GM23338 (cell line): ENCODE data around the gene CSGALNACT2. TPM values are rescaled to one million over a fixed set of nuclear protein-coding genes. Genes with fewer than 3 reads are reported as not detected.

Source experiments
- ATAC-seq: fragments of 200-7000 bp; cut with Tn5 transposase; 3 replicates; pipeline ENCODE4 v1.9.1; 2020
- DNase-seq: peaks from one replicate; pipeline ENCODE4 v3.0.0-alpha.2; 2015; ENCODE audit warnings: low spot score
- H2AFZ ChIP-seq: fragments of 200-600 bp; sonication (generic); 2 replicates; pipeline ENCODE4 v1.8.0; 2016; ENCODE audit warnings: antibody characterized with exemption, mild to moderate bottlenecking, moderate library complexity
- H3F3A ChIP-seq: fragments of 200-600 bp; sonication (generic); replicated peaks from 2 replicates; pipeline ENCODE4 v1.8.0; 2017; ENCODE audit warnings: antibody characterized with exemption, mixed run types, low read depth
- H3K27ac ChIP-seq: fragments of 200-600 bp; sonication (generic); 2 replicates; pipeline ENCODE4 v1.6.1; 2016; ENCODE audit warnings: low read depth
- H3K27me3 ChIP-seq: fragments of 200-600 bp; sonication (generic); 2 replicates; pipeline ENCODE4 v1.8.0; 2016; ENCODE audit warnings: mild to moderate bottlenecking, mixed run types, moderate library complexity; ENCODE audit not compliant: insufficient read depth
- H3K36me3 ChIP-seq: fragments of 200-600 bp; sonication (generic); 2 replicates; pipeline ENCODE4 v1.8.0; 2016; ENCODE audit warnings: mild to moderate bottlenecking; ENCODE audit not compliant: insufficient read depth
- H3K4me1 ChIP-seq: fragments of 200-600 bp; sonication (generic); 2 replicates; pipeline ENCODE4 v1.8.0; 2016; ENCODE audit warnings: mild to moderate bottlenecking, moderate library complexity; ENCODE audit not compliant: insufficient read depth
- H3K4me2 ChIP-seq: fragments of 200-600 bp; sonication (generic); 2 replicates; pipeline ENCODE4 v1.7.1; 2017; ENCODE audit warnings: mixed run types
- H3K4me3 ChIP-seq: fragments of 200-600 bp; sonication (generic); 2 replicates; pipeline ENCODE4 v1.6.1; 2016; ENCODE audit warnings: mixed run types
- H3K79me2 ChIP-seq: fragments of 200-600 bp; sonication (generic); replicated peaks from 2 replicates; pipeline ENCODE4 v1.8.0; 2017; ENCODE audit warnings: mild to moderate bottlenecking; ENCODE audit not compliant: insufficient read depth
- H3K9me2 ChIP-seq: fragments of 200-600 bp; sonication (generic); 2 replicates; pipeline ENCODE4 v1.8.0; 2017; ENCODE audit not compliant: insufficient read depth
- H4K20me1 ChIP-seq: fragments of 200-600 bp; sonication (generic); replicated peaks from 2 replicates; pipeline ENCODE4 v1.8.0; 2017; ENCODE audit warnings: mild to moderate bottlenecking; ENCODE audit not compliant: insufficient read depth
- H3K27ac Mint-ChIP-seq: 2 replicates; pipeline ENCODE4 v1.8.0; 2020; ENCODE audit warnings: inconsistent platforms, mild to moderate bottlenecking, moderate library complexity, mixed read lengths
- H3K27me3 Mint-ChIP-seq: 3 replicates; pipeline ENCODE4 v1.8.0; 2022; ENCODE audit warnings: low read depth, mild to moderate bottlenecking, moderate library complexity, mixed read lengths, inconsistent platforms; ENCODE audit not compliant: insufficient read depth, poor library complexity
- H3K36me3 Mint-ChIP-seq: 3 replicates; pipeline ENCODE4 v1.8.0; 2021; ENCODE audit warnings: low read depth, mild to moderate bottlenecking, inconsistent platforms, moderate library complexity, mixed read lengths
- H3K4me1 Mint-ChIP-seq: 3 replicates; pipeline ENCODE4 v1.8.0; 2020; ENCODE audit warnings: mild to moderate bottlenecking, inconsistent platforms, mixed read lengths
- H3K4me3 Mint-ChIP-seq: 3 replicates; pipeline ENCODE4 v1.8.0; 2021; ENCODE audit warnings: moderate library complexity, mild to moderate bottlenecking, inconsistent platforms, mixed read lengths
- H3K9me3 Mint-ChIP-seq: 3 replicates; pipeline ENCODE4 v1.8.0; 2020; ENCODE audit warnings: moderate library complexity, mild to moderate bottlenecking, inconsistent platforms, mixed read lengths
- CREB1 ChIP-seq: fragments of 250-450 bp; sonication (Bioruptor Pico); IDR thresholded peaks from 2 replicates; pipeline ENCODE4 v1.5.0; 2020; ENCODE audit warnings: low read depth, mild to moderate bottlenecking, moderate library complexity
- EZH2 ChIP-seq: fragments of 200-600 bp; sonication (generic); IDR thresholded peaks from one replicate; pipeline ENCODE4 v1.8.0; 2017; ENCODE audit warnings: antibody characterized with exemption, mild to moderate bottlenecking, low read depth; ENCODE audit not compliant: unreplicated experiment
- EZH2phosphoT487 ChIP-seq: fragments of 200-600 bp; sonication (generic); IDR thresholded peaks from one replicate; pipeline ENCODE4 v1.8.1; 2018; ENCODE audit warnings: antibody characterized with exemption; ENCODE audit not compliant: unreplicated experiment
- JUNB ChIP-seq: IDR thresholded peaks from one replicate; pipeline ENCODE4 v1.6.1; 2016; ENCODE audit warnings: antibody characterized with exemption; ENCODE audit not compliant: unreplicated experiment
- NANOG ChIP-seq: IDR thresholded peaks from 2 replicates; pipeline ENCODE4 v1.6.1; 2016; ENCODE audit warnings: antibody characterized with exemption, borderline replicate concordance
- POLR2AphosphoS5 ChIP-seq: IDR thresholded peaks from 2 replicates; pipeline ENCODE4 v1.6.1; 2016; ENCODE audit warnings: antibody characterized with exemption, low read depth
- STAT1 ChIP-seq: IDR thresholded peaks from one replicate; pipeline ENCODE4 v1.6.1; 2016; ENCODE audit warnings: antibody characterized with exemption; ENCODE audit not compliant: unreplicated experiment
- ZNF114 ChIP-seq: fragments of 250-450 bp; sonication (Bioruptor Pico); IDR thresholded peaks from 2 replicates; pipeline ENCODE4 v1.5.0; 2020; ENCODE audit warnings: mild to moderate bottlenecking, moderate library complexity
- ZNF331 ChIP-seq: fragments of 250-450 bp; sonication (Bioruptor Pico); IDR thresholded peaks from 2 replicates; pipeline ENCODE4 v1.5.0; 2020; ENCODE audit warnings: low read depth, mild to moderate bottlenecking, moderate library complexity
- polyA plus RNA-seq: library from polyadenylated mRNA; unstranded; fragments of >200 nt; fragmentation: Nextera tagmentation; extraction: Ambion mirVana; gene quantifications from 2 replicates; pipeline ENCODE4 v1.2.1, GENCODE V29; 2016
- total RNA-seq: library from RNA; depleted of rRNA; stranded (reverse); fragments of >200 nt; shearing (Covaris generic); gene quantifications from 2 replicates; pipeline ENCODE4 v1.2.3, GENCODE V29; 2014
- TF ChIP-seq, protein P1 (sequence below): IDR thresholded peaks from 2 replicates; pipeline ENCODE4 v1.6.1; 2016; ENCODE audit warnings: antibody characterized with exemption
- TF ChIP-seq, protein P2 (sequence below): IDR thresholded peaks from one replicate; pipeline ENCODE4 v1.6.1; 2018; ENCODE audit warnings: antibody characterized with exemption; ENCODE audit not compliant: unreplicated experiment
- TF ChIP-seq, protein P3 (sequence below): fragments of 250-450 bp; sonication (Bioruptor Pico); IDR thresholded peaks from 2 replicates; pipeline ENCODE4 v1.5.0; 2020; ENCODE audit warnings: mild to moderate bottlenecking, moderate library complexity
- TF ChIP-seq, protein P4 (sequence below), 2 experiments: fragments of 200-600 bp in 1 of 2; sonication (generic) in 1 of 2; conservative IDR thresholded peaks; 2 replicates each; pipeline versions ENCODE4 v1.5.1 to v1.6.1; 2016 to 2017; ENCODE audit warnings: antibody characterized with exemption in 2 of 2, low read depth in 2 of 2, mild to moderate bottlenecking in 2 of 2, moderate library complexity in 1 of 2

The CSGALNACT2 gene
- total and polyA plus RNA-seq, 2 experiments from 2014 or later: 3.0 to 4.6 TPM

DNA sequence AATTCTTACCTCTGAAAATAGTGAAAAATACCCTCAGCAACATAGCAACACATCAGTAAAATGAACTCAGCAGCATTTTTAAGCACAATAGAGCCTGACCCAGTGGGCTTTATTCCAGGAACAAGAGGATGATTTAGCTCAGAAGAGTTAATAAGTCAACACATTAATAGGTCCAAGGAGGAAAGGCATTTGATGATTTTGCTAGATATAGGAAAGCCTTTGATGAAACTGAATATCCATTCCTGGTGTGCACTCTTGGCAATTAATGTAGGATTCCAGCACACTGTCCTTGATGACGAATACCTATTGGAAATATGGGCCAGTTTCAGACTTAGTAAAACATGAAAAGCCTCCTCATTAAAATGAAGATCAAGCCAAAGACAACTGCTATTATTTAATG lies 86.1 kb downstream of the CSGALNACT2 start:
- no peak for ATAC-seq
- H3K27me3 Mint-ChIP-seq: peaks cover 25% of the 10 kb centered on the region
- H3K79me2 ChIP-seq: no peaks in the 10 kb centered on the region
- DNase-seq: no peak
- H2AFZ ChIP-seq: no peak overlapping the region
- no peak overlapping the region for H3K4me3 ChIP-seq
- H3K27ac ChIP-seq: no peak overlapping the region
- no peaks in the 10 kb centered on the region for H3F3A ChIP-seq
- H3K27ac Mint-ChIP-seq: no peak overlapping the region
- 0 out of 2 replicates have a peak, but pooled peaks cover 6% of the 10 kb centered on the region for H3K4me1 ChIP-seq
- H3K4me1 Mint-ChIP-seq: peaks cover 18% of the 10 kb centered on the region
- no peaks in the 10 kb centered on the region for H3K9me2 ChIP-seq
- no peak overlapping the region for H3K4me3 Mint-ChIP-seq
- H4K20me1 ChIP-seq: no peaks in the 10 kb centered on the region; the same call in 1 of the 2 replicates
- H3K9me3 Mint-ChIP-seq: no peaks in the 10 kb centered on the region
- no peaks in the 10 kb centered on the region; the same call in 2 of the 3 replicates for H3K36me3 Mint-ChIP-seq
- TF ChIP-seq, protein P1, sequence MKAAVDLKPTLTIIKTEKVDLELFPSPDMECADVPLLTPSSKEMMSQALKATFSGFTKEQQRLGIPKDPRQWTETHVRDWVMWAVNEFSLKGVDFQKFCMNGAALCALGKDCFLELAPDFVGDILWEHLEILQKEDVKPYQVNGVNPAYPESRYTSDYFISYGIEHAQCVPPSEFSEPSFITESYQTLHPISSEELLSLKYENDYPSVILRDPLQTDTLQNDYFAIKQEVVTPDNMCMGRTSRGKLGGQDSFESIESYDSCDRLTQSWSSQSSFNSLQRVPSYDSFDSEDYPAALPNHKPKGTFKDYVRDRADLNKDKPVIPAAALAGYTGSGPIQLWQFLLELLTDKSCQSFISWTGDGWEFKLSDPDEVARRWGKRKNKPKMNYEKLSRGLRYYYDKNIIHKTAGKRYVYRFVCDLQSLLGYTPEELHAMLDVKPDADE: no peak
- TF ChIP-seq JUNB (no peak), CREB1 (CRISPR knock-in tag) (no peak), NANOG (no peak), EZH2phosphoT487 (no peak), ZNF331 (no peak), STAT1 (no peak), ZNF114 (CRISPR knock-in tag) (no peak), POLR2AphosphoS5 (no peak), EZH2 (no peak)
- TF ChIP-seq, protein P2, sequence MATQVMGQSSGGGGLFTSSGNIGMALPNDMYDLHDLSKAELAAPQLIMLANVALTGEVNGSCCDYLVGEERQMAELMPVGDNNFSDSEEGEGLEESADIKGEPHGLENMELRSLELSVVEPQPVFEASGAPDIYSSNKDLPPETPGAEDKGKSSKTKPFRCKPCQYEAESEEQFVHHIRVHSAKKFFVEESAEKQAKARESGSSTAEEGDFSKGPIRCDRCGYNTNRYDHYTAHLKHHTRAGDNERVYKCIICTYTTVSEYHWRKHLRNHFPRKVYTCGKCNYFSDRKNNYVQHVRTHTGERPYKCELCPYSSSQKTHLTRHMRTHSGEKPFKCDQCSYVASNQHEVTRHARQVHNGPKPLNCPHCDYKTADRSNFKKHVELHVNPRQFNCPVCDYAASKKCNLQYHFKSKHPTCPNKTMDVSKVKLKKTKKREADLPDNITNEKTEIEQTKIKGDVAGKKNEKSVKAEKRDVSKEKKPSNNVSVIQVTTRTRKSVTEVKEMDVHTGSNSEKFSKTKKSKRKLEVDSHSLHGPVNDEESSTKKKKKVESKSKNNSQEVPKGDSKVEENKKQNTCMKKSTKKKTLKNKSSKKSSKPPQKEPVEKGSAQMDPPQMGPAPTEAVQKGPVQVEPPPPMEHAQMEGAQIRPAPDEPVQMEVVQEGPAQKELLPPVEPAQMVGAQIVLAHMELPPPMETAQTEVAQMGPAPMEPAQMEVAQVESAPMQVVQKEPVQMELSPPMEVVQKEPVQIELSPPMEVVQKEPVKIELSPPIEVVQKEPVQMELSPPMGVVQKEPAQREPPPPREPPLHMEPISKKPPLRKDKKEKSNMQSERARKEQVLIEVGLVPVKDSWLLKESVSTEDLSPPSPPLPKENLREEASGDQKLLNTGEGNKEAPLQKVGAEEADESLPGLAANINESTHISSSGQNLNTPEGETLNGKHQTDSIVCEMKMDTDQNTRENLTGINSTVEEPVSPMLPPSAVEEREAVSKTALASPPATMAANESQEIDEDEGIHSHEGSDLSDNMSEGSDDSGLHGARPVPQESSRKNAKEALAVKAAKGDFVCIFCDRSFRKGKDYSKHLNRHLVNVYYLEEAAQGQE: no peak
- TF ChIP-seq, protein P3, sequence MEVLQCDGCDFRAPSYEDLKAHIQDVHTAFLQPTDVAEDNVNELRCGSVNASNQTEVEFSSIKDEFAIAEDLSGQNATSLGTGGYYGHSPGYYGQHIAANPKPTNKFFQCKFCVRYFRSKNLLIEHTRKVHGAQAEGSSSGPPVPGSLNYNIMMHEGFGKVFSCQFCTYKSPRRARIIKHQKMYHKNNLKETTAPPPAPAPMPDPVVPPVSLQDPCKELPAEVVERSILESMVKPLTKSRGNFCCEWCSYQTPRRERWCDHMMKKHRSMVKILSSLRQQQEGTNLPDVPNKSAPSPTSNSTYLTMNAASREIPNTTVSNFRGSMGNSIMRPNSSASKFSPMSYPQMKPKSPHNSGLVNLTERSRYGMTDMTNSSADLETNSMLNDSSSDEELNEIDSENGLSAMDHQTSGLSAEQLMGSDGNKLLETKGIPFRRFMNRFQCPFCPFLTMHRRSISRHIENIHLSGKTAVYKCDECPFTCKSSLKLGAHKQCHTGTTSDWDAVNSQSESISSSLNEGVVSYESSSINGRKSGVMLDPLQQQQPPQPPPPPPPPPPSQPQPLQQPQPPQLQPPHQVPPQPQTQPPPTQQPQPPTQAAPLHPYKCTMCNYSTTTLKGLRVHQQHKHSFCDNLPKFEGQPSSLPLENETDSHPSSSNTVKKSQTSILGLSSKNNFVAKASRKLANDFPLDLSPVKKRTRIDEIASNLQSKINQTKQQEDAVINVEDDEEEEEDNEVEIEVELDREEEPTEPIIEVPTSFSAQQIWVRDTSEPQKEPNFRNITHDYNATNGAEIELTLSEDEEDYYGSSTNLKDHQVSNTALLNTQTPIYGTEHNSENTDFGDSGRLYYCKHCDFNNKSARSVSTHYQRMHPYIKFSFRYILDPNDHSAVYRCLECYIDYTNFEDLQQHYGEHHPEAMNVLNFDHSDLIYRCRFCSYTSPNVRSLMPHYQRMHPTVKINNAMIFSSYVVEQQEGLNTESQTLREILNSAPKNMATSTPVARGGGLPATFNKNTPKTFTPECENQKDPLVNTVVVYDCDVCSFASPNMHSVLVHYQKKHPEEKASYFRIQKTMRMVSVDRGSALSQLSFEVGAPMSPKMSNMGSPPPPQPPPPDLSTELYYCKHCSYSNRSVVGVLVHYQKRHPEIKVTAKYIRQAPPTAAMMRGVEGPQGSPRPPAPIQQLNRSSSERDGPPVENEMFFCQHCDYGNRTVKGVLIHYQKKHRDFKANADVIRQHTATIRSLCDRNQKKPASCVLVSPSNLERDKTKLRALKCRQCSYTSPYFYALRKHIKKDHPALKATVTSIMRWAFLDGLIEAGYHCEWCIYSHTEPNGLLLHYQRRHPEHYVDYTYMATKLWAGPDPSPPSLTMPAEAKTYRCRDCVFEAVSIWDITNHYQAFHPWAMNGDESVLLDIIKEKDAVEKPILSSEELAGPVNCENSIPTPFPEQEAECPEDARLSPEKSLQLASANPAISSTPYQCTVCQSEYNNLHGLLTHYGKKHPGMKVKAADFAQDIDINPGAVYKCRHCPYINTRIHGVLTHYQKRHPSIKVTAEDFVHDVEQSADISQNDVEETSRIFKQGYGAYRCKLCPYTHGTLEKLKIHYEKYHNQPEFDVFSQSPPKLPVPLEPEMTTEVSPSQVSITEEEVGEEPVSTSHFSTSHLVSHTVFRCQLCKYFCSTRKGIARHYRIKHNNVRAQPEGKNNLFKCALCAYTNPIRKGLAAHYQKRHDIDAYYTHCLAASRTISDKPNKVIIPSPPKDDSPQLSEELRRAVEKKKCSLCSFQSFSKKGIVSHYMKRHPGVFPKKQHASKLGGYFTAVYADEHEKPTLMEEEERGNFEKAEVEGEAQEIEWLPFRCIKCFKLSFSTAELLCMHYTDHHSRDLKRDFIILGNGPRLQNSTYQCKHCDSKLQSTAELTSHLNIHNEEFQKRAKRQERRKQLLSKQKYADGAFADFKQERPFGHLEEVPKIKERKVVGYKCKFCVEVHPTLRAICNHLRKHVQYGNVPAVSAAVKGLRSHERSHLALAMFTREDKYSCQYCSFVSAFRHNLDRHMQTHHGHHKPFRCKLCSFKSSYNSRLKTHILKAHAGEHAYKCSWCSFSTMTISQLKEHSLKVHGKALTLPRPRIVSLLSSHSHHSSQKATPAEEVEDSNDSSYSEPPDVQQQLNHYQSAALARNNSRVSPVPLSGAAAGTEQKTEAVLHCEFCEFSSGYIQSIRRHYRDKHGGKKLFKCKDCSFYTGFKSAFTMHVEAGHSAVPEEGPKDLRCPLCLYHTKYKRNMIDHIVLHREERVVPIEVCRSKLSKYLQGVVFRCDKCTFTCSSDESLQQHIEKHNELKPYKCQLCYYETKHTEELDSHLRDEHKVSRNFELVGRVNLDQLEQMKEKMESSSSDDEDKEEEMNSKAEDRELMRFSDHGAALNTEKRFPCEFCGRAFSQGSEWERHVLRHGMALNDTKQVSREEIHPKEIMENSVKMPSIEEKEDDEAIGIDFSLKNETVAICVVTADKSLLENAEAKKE (CRISPR knock-in tag): no peak
- TF ChIP-seq, protein P4, sequence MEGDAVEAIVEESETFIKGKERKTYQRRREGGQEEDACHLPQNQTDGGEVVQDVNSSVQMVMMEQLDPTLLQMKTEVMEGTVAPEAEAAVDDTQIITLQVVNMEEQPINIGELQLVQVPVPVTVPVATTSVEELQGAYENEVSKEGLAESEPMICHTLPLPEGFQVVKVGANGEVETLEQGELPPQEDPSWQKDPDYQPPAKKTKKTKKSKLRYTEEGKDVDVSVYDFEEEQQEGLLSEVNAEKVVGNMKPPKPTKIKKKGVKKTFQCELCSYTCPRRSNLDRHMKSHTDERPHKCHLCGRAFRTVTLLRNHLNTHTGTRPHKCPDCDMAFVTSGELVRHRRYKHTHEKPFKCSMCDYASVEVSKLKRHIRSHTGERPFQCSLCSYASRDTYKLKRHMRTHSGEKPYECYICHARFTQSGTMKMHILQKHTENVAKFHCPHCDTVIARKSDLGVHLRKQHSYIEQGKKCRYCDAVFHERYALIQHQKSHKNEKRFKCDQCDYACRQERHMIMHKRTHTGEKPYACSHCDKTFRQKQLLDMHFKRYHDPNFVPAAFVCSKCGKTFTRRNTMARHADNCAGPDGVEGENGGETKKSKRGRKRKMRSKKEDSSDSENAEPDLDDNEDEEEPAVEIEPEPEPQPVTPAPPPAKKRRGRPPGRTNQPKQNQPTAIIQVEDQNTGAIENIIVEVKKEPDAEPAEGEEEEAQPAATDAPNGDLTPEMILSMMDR (conservative IDR thresholded peaks at IDR 0.05; ENCODE audit: low read depth in 2 of 2): no peak
- H3K27me3 ChIP-seq: peaks cover 17% of the 10 kb centered on the region
- no peaks in the 10 kb centered on the region for H3K36me3 ChIP-seq
- no peak overlapping the region for H3K4me2 ChIP-seq
